ENCODE results near the gene HVCN1.
A peak's percentile ranks its signal among the peaks of the same experiment; 100 is the strongest.

The HVCN1 gene

GRCh38 chr12:110696283-110696682 is 7.4 kb upstream of the HVCN1 start:
- Histone ChIP-seq H3K79me1 (ENCODE audit: low read length) (no peaks in the 10 kb centered on the region), H3K27me3 (ENCODE audit: insufficient read depth, low read length) (no peaks in the 10 kb centered on the region), H4K8ac (ENCODE audit: low read depth, low read length) (no peak overlapping the region), H3K18ac (ENCODE audit: low read length) (no peak overlapping the region), H2BK120ac (ENCODE audit: insufficient read depth, low read length, poor library complexity) (no peak overlapping the region), H3K4me2 (ENCODE audit: low read length) (no peak overlapping the region), H3K4me3 (ENCODE audit: low read depth, low read length) (no peak overlapping the region), H3K23ac (ENCODE audit: low read length) (no peak overlapping the region), H3K4ac (ENCODE audit: low read depth, low read length) (no peak overlapping the region), H3K9ac (ENCODE audit: low read length) (no peak overlapping the region), H3K36me3 (ENCODE audit: control insufficient read depth in 1 of 2, insufficient read depth in 2 of 2, low read length in 2 of 2) (no peaks in the 10 kb centered on the region), H3K14ac (ENCODE audit: low read length) (no peak overlapping the region), H3K4me1 (ENCODE audit: control insufficient read depth in 1 of 2, insufficient read depth in 2 of 2, low read length in 2 of 2) (peaks cover 0 to 2% of the 10 kb centered on the region in 2 experiments), H2AK5ac (ENCODE audit: low read length) (no peak overlapping the region), H3K9me3 (ENCODE audit: insufficient read depth, low read depth, low read length) (no peaks in the 10 kb centered on the region), H2BK5ac (ENCODE audit: low read depth, low read length, poor library complexity) (no peak overlapping the region), H4K12ac (ENCODE audit: low read depth, low read length) (no peak overlapping the region), H2AFZ (ENCODE audit: insufficient read depth, low read length, poor library complexity) (no peak overlapping the region), H3K79me2 (ENCODE audit: control insufficient read depth, insufficient read depth, low read length, poor library complexity) (no peaks in the 10 kb centered on the region), H4K91ac (ENCODE audit: low read depth, low read length) (no peak overlapping the region), H3K27ac (ENCODE audit: low read depth, low read length) (no peak overlapping the region), H2BK12ac (ENCODE audit: low read length) (no peak overlapping the region)
- peak in 1 of 2 donors; percentile 40 for DNase-seq
- no CpG with 5 or more reads among the region's 3 CpGs for WGBS (ENCODE audit: extremely low coverage, insufficient coverage, insufficient read length)

- no peak overlapping the region for H4K91ac ChIP-seq (ENCODE audit: low read depth, low read length)
- no peak overlapping the region for H4K12ac ChIP-seq (ENCODE audit: low read depth, low read length)
- peaks cover 2 to 7% of the 10 kb centered on the region in 2 experiments for H3K4me1 ChIP-seq (ENCODE audit: control insufficient read depth in 1 of 2, insufficient read depth in 2 of 2, low read length in 2 of 2)
- no peak overlapping the region for H2BK120ac ChIP-seq (ENCODE audit: insufficient read depth, low read length, poor library complexity)
- H3K79me2 ChIP-seq (ENCODE audit: control insufficient read depth, insufficient read depth, low read length, poor library complexity) = no peaks in the 10 kb centered on the region
- H3K14ac ChIP-seq (ENCODE audit: low read length) = no peak overlapping the region
- H3K4ac ChIP-seq (ENCODE audit: low read depth, low read length) = no peak overlapping the region
- no peak overlapping the region for H2AFZ ChIP-seq (ENCODE audit: insufficient read depth, low read length, poor library complexity)
- peaks cover 2% of the 10 kb centered on the region for H3K79me1 ChIP-seq (ENCODE audit: low read length)
- no peak overlapping the region for H3K18ac ChIP-seq (ENCODE audit: low read length)
- H3K23ac ChIP-seq (ENCODE audit: low read length) = no peak overlapping the region
- H3K9ac ChIP-seq (ENCODE audit: low read length) = no peak overlapping the region
- H2BK12ac ChIP-seq (ENCODE audit: low read length) = no peak overlapping the region
- H3K27ac ChIP-seq (ENCODE audit: low read depth, low read length) = no peak overlapping the region
- H2BK5ac ChIP-seq (ENCODE audit: low read depth, low read length, poor library complexity) = no peak overlapping the region
- H3K36me3 ChIP-seq (ENCODE audit: control insufficient read depth in 1 of 2, insufficient read depth in 2 of 2, low read length in 2 of 2) = no peaks in the 10 kb centered on the region
- no peaks in the 10 kb centered on the region for H3K27me3 ChIP-seq (ENCODE audit: insufficient read depth, low read length)
- no peak overlapping the region for H3K4me2 ChIP-seq (ENCODE audit: low read length)
- DNase-seq = peak; percentile 11 to 26
- H3K9me3 ChIP-seq (ENCODE audit: insufficient read depth, low read depth, low read length) = no peaks in the 10 kb centered on the region
- H4K8ac ChIP-seq (ENCODE audit: low read depth, low read length) = no peak overlapping the region
- no peak overlapping the region for H2AK5ac ChIP-seq (ENCODE audit: low read length)
- WGBS (ENCODE audit: extremely low coverage, insufficient coverage, insufficient read length) = no CpG with 5 or more reads among the region's 12 CpGs
- no peak overlapping the region for H3K4me3 ChIP-seq (ENCODE audit: low read depth, low read length)
Measured at GRCh38 chr12:110694330-110694901, 5.5 kb upstream of the HVCN1 start.

GRCh38 chr12:110693731-110694130 is 4.8 kb upstream of the HVCN1 start:
- no peak overlapping the region for H3K4ac ChIP-seq (ENCODE audit: low read depth, low read length)
- no peak overlapping the region for H3K4me3 ChIP-seq (ENCODE audit: low read depth, low read length)
- H3K14ac ChIP-seq (ENCODE audit: low read length) = no peak overlapping the region
- H2BK5ac ChIP-seq (ENCODE audit: low read depth, low read length, poor library complexity) = no peak overlapping the region
- no peaks in the 10 kb centered on the region for H3K79me2 ChIP-seq (ENCODE audit: control insufficient read depth, insufficient read depth, low read length, poor library complexity)
- H3K18ac ChIP-seq (ENCODE audit: low read length) = no peak overlapping the region
- H3K27me3 ChIP-seq (ENCODE audit: insufficient read depth, low read length) = no peaks in the 10 kb centered on the region
- no peak overlapping the region for H4K12ac ChIP-seq (ENCODE audit: low read depth, low read length)
- no peaks in the 10 kb centered on the region for H3K9me3 ChIP-seq (ENCODE audit: insufficient read depth, low read depth, low read length)
- no peak overlapping the region for H3K23ac ChIP-seq (ENCODE audit: low read length)
- H3K79me1 ChIP-seq (ENCODE audit: low read length) = peaks cover 6% of the 10 kb centered on the region
- H3K36me3 ChIP-seq (ENCODE audit: control insufficient read depth in 1 of 2, insufficient read depth in 2 of 2, low read length in 2 of 2) = no peaks in the 10 kb centered on the region
- no peak overlapping the region for H2BK12ac ChIP-seq (ENCODE audit: low read length)
- no peak overlapping the region for H2AK5ac ChIP-seq (ENCODE audit: low read length)
- DNase-seq = no peak
- no peak overlapping the region for H3K9ac ChIP-seq (ENCODE audit: low read length)
- H4K8ac ChIP-seq (ENCODE audit: low read depth, low read length) = no peak overlapping the region
- peaks cover 4 to 9% of the 10 kb centered on the region in 2 experiments for H3K4me1 ChIP-seq (ENCODE audit: control insufficient read depth in 1 of 2, insufficient read depth in 2 of 2, low read length in 2 of 2)
- H2BK120ac ChIP-seq (ENCODE audit: insufficient read depth, low read length, poor library complexity) = no peak overlapping the region
- H3K27ac ChIP-seq (ENCODE audit: low read depth, low read length) = no peak overlapping the region
- WGBS (ENCODE audit: extremely low coverage, insufficient coverage, insufficient read length) = no CpG with 5 or more reads among the region's 7 CpGs
- H4K91ac ChIP-seq (ENCODE audit: low read depth, low read length) = no peak overlapping the region
- no peak overlapping the region for H2AFZ ChIP-seq (ENCODE audit: insufficient read depth, low read length, poor library complexity)
- H3K4me2 ChIP-seq (ENCODE audit: low read length) = no peak overlapping the region

- Histone ChIP-seq H3K14ac (ENCODE audit: low read length) (no peak overlapping the region), H3K79me2 (ENCODE audit: control insufficient read depth, insufficient read depth, low read length, poor library complexity) (no peaks in the 10 kb centered on the region), H3K18ac (ENCODE audit: low read length) (no peak overlapping the region), H3K23ac (ENCODE audit: low read length) (no peak overlapping the region), H3K9me3 (ENCODE audit: insufficient read depth, low read depth, low read length) (no peaks in the 10 kb centered on the region), H3K36me3 (ENCODE audit: control insufficient read depth in 1 of 2, insufficient read depth in 2 of 2, low read length in 2 of 2) (no peaks in the 10 kb centered on the region), H3K27ac (ENCODE audit: low read depth, low read length) (no peak overlapping the region), H2AFZ (ENCODE audit: insufficient read depth, low read length, poor library complexity) (no peak overlapping the region), H3K4me2 (ENCODE audit: low read length) (no peak overlapping the region), H3K79me1 (ENCODE audit: low read length) (peaks cover 8% of the 10 kb centered on the region), H3K4me1 (ENCODE audit: control insufficient read depth in 1 of 2, insufficient read depth in 2 of 2, low read length in 2 of 2) (peaks cover 7 to 11% of the 10 kb centered on the region in 2 experiments), H2BK5ac (ENCODE audit: low read depth, low read length, poor library complexity) (no peak overlapping the region), H3K9ac (ENCODE audit: low read length) (no peak overlapping the region), H2AK5ac (ENCODE audit: low read length) (no peak overlapping the region), H3K27me3 (ENCODE audit: insufficient read depth, low read length) (peaks cover 3% of the 10 kb centered on the region), H3K4me3 (ENCODE audit: low read depth, low read length) (no peak overlapping the region), H4K12ac (ENCODE audit: low read depth, low read length) (no peak overlapping the region), H4K8ac (ENCODE audit: low read depth, low read length) (no peak overlapping the region), H4K91ac (ENCODE audit: low read depth, low read length) (no peak overlapping the region), H3K4ac (ENCODE audit: low read depth, low read length) (no peak overlapping the region), H2BK12ac (ENCODE audit: low read length) (no peak overlapping the region), H2BK120ac (ENCODE audit: insufficient read depth, low read length, poor library complexity) (no peak overlapping the region)
- DNase-seq = no peak
- no CpG with 5 or more reads among the region's 4 CpGs for WGBS (ENCODE audit: extremely low coverage, insufficient coverage, insufficient read length)
Measured at GRCh38 chr12:110690127-110690430, 1.2 kb upstream of the HVCN1 start.
